ENCODE measurements around the gene ATP6V1B1.

The ATP6V1B1 gene

DNA sequence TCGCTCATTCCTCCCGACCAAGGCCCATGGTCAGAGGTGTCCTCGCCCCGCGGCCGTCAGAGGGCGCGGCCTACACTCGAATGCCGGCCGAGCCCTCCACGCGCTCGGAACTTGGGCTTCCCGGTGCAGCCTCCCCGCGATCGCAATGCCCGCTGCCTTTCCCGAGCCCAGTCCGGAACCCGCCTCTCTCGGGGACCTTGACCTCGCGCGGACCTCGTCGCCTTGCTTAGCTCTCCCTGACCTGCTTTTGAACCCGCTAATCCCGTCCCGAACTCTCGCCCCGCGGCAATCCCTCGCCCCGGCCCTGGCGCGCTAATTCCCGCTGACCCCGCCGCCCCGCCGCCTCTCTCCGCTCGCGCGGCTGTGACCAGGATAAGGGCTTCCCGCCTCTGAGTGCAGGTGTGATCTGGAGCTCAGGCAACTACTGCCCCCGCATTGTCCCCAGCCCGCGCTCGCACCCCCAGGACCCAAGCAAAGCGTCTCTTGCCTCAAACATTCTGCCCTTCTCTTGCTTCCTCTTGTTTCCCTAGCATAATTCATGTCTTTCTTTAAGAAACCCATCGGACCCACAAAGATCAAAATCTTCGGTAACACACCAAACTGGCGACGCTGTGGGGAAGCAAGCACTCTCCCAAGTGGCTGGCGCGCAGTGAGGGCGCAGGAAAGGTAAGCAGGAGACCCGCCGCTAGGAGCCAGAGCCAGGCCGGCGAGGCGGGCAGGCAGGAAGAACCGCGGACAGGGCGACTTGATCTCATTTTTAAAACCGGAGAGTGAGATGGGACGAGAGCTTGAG lies 46.6 kb upstream of the ATP6V1B1 start:
- H3K27me3 ChIP-seq (replicated peaks), result peaks cover 93% of the 10 kb centered on the region
- no peak for DNase-seq
- no peak overlapping the region for H3K27ac ChIP-seq
- H3K4me3 ChIP-seq (ENCODE audit: low read depth, low read length), result no peak overlapping the region
- no peaks in the 10 kb centered on the region for H3K36me3 ChIP-seq (replicated peaks)
- in situ Hi-C loops (cut with HindIII; ENCODE audit: low pct_ligation_motif_present, low sequenced_read_pairs), result no loop called here
- TF ChIP-seq, protein P1, sequence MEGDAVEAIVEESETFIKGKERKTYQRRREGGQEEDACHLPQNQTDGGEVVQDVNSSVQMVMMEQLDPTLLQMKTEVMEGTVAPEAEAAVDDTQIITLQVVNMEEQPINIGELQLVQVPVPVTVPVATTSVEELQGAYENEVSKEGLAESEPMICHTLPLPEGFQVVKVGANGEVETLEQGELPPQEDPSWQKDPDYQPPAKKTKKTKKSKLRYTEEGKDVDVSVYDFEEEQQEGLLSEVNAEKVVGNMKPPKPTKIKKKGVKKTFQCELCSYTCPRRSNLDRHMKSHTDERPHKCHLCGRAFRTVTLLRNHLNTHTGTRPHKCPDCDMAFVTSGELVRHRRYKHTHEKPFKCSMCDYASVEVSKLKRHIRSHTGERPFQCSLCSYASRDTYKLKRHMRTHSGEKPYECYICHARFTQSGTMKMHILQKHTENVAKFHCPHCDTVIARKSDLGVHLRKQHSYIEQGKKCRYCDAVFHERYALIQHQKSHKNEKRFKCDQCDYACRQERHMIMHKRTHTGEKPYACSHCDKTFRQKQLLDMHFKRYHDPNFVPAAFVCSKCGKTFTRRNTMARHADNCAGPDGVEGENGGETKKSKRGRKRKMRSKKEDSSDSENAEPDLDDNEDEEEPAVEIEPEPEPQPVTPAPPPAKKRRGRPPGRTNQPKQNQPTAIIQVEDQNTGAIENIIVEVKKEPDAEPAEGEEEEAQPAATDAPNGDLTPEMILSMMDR (IDR thresholded peaks at IDR 0.05; ENCODE audit: low read depth, low read length, missing control alignments), result no peak

DNA sequence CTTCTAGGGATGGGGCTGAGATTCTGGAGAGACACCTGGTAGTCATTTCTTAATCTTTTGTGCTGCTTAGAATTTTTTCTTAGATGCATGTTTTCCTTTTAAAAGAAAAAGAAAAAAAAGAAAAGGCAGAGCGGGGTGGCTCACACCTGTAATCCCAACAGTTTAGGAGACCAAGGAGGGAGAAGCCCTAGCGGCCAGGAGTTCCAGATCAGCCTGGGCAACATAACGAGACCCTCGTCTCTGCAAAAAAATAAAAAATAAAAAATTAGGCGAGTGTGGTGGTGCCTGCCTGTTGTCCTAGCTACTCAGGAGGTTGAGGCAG lies 46.0 kb upstream of the ATP6V1B1 start:
- TF ChIP-seq, protein P1 (IDR thresholded peaks at IDR 0.05; ENCODE audit: low read depth, low read length, missing control alignments), result no peak
- H3K4me3 ChIP-seq (ENCODE audit: low read depth, low read length), result no peak overlapping the region
- no peak for DNase-seq
- H3K27me3 ChIP-seq (replicated peaks), result peaks cover 93% of the 10 kb centered on the region
- no peaks in the 10 kb centered on the region for H3K36me3 ChIP-seq (replicated peaks)
- in situ Hi-C loops (cut with HindIII; ENCODE audit: low pct_ligation_motif_present, low sequenced_read_pairs), result no loop called here
- H3K27ac ChIP-seq, result no peak overlapping the region

DNA sequence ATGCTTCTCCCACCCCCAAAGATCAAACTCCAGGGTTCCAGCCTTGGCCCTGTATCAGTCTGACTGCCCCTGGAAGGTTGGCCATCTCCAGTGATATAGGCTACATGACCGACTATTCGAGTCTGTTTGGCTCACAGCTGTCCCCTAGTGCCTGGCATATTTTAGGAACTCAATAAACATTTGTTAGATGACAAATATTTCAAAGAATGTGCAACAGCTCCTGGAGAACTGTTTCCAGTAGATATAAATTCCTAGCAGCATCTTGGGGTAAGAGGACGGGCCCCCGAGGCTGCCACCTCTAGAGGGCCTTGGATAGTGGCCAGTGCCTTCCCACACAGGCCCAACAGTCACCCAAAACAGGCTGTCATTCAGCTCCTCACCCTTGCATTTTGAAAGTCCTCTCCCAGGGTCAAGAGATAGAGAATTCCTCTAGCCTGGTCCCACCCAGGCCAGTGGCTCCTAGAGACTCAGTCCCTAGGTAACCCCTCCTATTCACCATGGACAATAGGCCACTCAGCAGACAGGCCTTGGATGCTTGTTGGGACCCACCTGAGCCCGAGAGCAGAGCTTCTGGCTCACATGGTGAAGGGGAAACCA lies 45.1 kb upstream of the ATP6V1B1 start:
- peaks cover 91% of the 10 kb centered on the region for H3K27me3 ChIP-seq (replicated peaks)
- DNase-seq, result no peak
- in situ Hi-C loops (cut with HindIII; ENCODE audit: low pct_ligation_motif_present, low sequenced_read_pairs), result no loop called here
- H3K27ac ChIP-seq, result no peak overlapping the region
- H3K4me3 ChIP-seq (ENCODE audit: low read depth, low read length), result no peak overlapping the region
- H3K36me3 ChIP-seq (replicated peaks), result no peaks in the 10 kb centered on the region
- TF ChIP-seq, protein P1 (IDR thresholded peaks at IDR 0.05; ENCODE audit: low read depth, low read length, missing control alignments), result no peak

DNA sequence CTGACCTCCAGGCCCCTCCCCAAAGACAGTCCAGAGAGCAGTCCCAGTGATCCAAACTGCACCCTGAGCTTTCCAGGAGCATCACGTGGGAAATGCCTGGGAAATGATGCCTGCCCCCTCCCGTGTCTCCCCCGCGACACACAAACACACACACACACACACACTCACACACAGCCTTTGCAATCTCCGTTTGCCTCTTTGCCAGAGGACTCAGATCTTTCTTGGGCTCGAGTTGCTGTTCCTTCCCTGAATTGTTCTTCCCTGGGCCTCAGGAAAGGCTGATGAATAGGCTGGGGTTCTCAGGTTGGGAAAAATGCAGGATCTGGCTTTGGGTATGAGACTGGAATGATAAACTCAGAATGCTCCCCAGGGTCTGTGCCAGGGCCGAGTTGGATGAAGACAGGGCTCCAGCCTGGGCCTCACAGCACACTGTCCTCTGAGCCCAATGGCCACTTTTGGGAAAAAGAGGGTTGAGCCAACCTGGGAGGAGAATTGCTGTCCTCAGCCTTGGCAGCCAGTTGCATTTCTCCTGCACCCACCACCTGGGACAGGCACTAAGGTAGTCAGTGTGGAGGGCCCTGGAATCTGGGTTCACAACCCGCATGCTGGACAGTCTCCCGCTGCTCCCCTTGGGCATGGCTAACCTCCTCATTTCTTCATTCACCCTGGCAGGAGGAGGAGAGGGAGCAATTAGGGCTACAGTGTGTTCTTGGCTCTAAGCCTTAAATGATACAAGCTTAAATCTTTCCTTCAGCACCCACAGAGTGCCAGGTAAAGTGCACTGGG lies 43.9 kb upstream of the ATP6V1B1 start:
- H3K27me3 ChIP-seq (replicated peaks), result peaks cover 93% of the 10 kb centered on the region

DNA sequence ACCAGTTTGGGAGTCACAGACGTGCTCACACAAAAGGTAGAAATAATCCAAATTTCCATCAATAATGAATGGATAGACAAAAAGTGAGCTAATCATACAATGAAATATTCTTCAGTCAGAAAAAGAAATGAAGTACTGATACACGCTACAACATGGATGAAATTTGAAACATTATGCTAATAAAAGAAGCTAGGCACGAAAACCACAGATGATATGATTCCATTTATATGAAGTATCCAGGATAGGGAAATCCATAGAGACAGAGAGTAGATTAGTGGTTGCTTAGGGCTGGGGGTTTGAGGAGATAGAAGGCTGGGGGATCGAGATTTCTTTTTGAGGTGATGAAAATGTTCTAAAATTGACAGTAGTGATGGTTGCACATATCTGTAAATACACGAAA lies 43.0 kb upstream of the ATP6V1B1 start:
- H3K27ac ChIP-seq, result no peak overlapping the region
- no peak for DNase-seq
- TF ChIP-seq, protein P1 (IDR thresholded peaks at IDR 0.05; ENCODE audit: low read depth, low read length, missing control alignments), result no peak
- H3K36me3 ChIP-seq (replicated peaks), result no peaks in the 10 kb centered on the region
- H3K4me3 ChIP-seq (ENCODE audit: low read depth, low read length), result no peak overlapping the region
- peaks cover 93% of the 10 kb centered on the region for H3K27me3 ChIP-seq (replicated peaks)
- in situ Hi-C loops (cut with HindIII; ENCODE audit: low pct_ligation_motif_present, low sequenced_read_pairs), result no loop called here

More for the DNA sequence above, 43.9 kb upstream of the ATP6V1B1 start:
- no peaks in the 10 kb centered on the region for H3K36me3 ChIP-seq (replicated peaks)
- TF ChIP-seq, protein P1 (IDR thresholded peaks at IDR 0.05; ENCODE audit: low read depth, low read length, missing control alignments), result no peak
- no peak overlapping the region for H3K4me3 ChIP-seq (ENCODE audit: low read depth, low read length)
- in situ Hi-C loops (cut with HindIII; ENCODE audit: low pct_ligation_motif_present, low sequenced_read_pairs), result no loop called here
- DNase-seq, result no peak
- no peak overlapping the region for H3K27ac ChIP-seq
